ENCODE data around the gene CD80. TPM values are rescaled to one million over a fixed set of nuclear protein-coding genes. Genes with fewer than 3 reads are reported as not detected.

Gene CD80
- total RNA-seq, 1 experiment from 2014 or later, result not detected

- CTCF ChIA-PET, result no interaction called here
- Histone ChIP-seq H3K4me1 (ENCODE audit: insufficient read depth, low read length, poor library complexity, severe bottlenecking) (no peaks in the 10 kb centered on the region), H3K27me3 (replicated peaks; ENCODE audit: insufficient read depth, low read depth, low read length, poor library complexity) (no peaks in the 10 kb centered on the region), H3K36me3 (ENCODE audit: insufficient read depth, low read length, poor library complexity, severe bottlenecking) (no peaks in the 10 kb centered on the region), H3K4me3 (ENCODE audit: low read depth, low read length, poor library complexity, severe bottlenecking) (peak within 1 kb of the TSS; percentile 49), H3K27ac (ENCODE audit: low read depth, low read length, poor library complexity, severe bottlenecking) (no peak within 1 kb of the TSS), H3K9me3 (ENCODE audit: low read depth, low read length, poor library complexity, severe bottlenecking) (no peaks in the 10 kb centered on the region)
- peak; percentile 62 for DNase-seq (ENCODE audit: low spot score)
- intact Hi-C loops (cut with micrococcal nuclease; ENCODE audit: unreplicated experiment), result no loop called here
- BruUV-seq (replicated peaks), result no TSS peak
- no peak for TF ChIP-seq CTCF (conservative IDR thresholded peaks at IDR 0.05; ENCODE audit: low read depth, low read length)
- no peak for TF ChIP-seq EZH2 (IDR thresholded peaks at IDR 0.05; ENCODE audit: borderline replicate concordance, low read depth, low read length, poor library complexity, severe bottlenecking)
- POLR2A ChIA-PET (ENCODE audit: low non-redundant PET), result no interaction called here
Measured at GRCh38 chr3:119579366-119580066, 20.1 kb upstream of the CD80 start, which contains the start of gene ADPRH. TSS of gene ADPRH (plus strand) at chr3:119579492. CDS start at chr3:119582170, 2,678 bp downstream.

- Histone ChIP-seq H3K36me3 (ENCODE audit: insufficient read depth, low read length, poor library complexity, severe bottlenecking) (no peaks in the 10 kb centered on the region), H3K4me3 (ENCODE audit: low read depth, low read length, poor library complexity, severe bottlenecking) (no peak overlapping the region), H3K9me3 (ENCODE audit: low read depth, low read length, poor library complexity, severe bottlenecking) (no peaks in the 10 kb centered on the region), H3K27me3 (replicated peaks; ENCODE audit: insufficient read depth, low read depth, low read length, poor library complexity) (no peaks in the 10 kb centered on the region), H3K27ac (ENCODE audit: low read depth, low read length, poor library complexity, severe bottlenecking) (no peak overlapping the region), H3K4me1 (ENCODE audit: insufficient read depth, low read length, poor library complexity, severe bottlenecking) (no peaks in the 10 kb centered on the region)
- TF ChIP-seq CTCF (conservative IDR thresholded peaks at IDR 0.05; ENCODE audit: low read depth, low read length) (no peak), EZH2 (IDR thresholded peaks at IDR 0.05; ENCODE audit: borderline replicate concordance, low read depth, low read length, poor library complexity, severe bottlenecking) (no peak)
- ChIA-PET POLR2A (ENCODE audit: low non-redundant PET) (no interaction called here), CTCF (no interaction called here)
- no TSS peak for BruUV-seq (replicated peaks)
- no peak for DNase-seq (ENCODE audit: low spot score)
- intact Hi-C loops (cut with micrococcal nuclease; ENCODE audit: unreplicated experiment), result no loop called here
Measured at GRCh38 chr3:119575507-119575906, 16.1 kb upstream of the CD80 start.

- H3K9me3 ChIP-seq (ENCODE audit: low read depth, low read length, poor library complexity, severe bottlenecking), result no peaks in the 10 kb centered on the region
- no peaks in the 10 kb centered on the region for H3K27me3 ChIP-seq (replicated peaks; ENCODE audit: insufficient read depth, low read depth, low read length, poor library complexity)
- H3K36me3 ChIP-seq (ENCODE audit: insufficient read depth, low read length, poor library complexity, severe bottlenecking), result no peaks in the 10 kb centered on the region
- ChIA-PET POLR2A (ENCODE audit: low non-redundant PET) (no interaction called here), CTCF (no interaction called here)
- no peak for TF ChIP-seq CTCF (conservative IDR thresholded peaks at IDR 0.05; ENCODE audit: low read depth, low read length)
- no peak for TF ChIP-seq EZH2 (IDR thresholded peaks at IDR 0.05; ENCODE audit: borderline replicate concordance, low read depth, low read length, poor library complexity, severe bottlenecking)
- DNase-seq (ENCODE audit: low spot score), result no peak
- H3K4me1 ChIP-seq (ENCODE audit: insufficient read depth, low read length, poor library complexity, severe bottlenecking), result no peaks in the 10 kb centered on the region
- intact Hi-C loops (cut with micrococcal nuclease; ENCODE audit: unreplicated experiment), result no loop called here
- H3K27ac ChIP-seq (ENCODE audit: low read depth, low read length, poor library complexity, severe bottlenecking), result no peak overlapping the region
- H3K4me3 ChIP-seq (ENCODE audit: low read depth, low read length, poor library complexity, severe bottlenecking), result no peak overlapping the region
- no TSS peak for BruUV-seq (replicated peaks)
Measured at GRCh38 chr3:119571688-119572087, 12.3 kb upstream of the CD80 start.
